ENCODE results near the gene PCDHA6. TPM values are rescaled to one million over a fixed set of nuclear protein-coding genes. Genes with fewer than 3 reads are reported as not detected.
"Not testable (repeated sequence)": the region's sequence is repeated elsewhere in the genome, so short reads cannot be mapped to it uniquely, and the experiment has no call there.

PCDHA6 gene
- not detected for total RNA-seq

- no peak for DNase-seq
These were observed at the start of gene PCDHA6 for GRCh38 chr5:140827704-140828361. Gene PCDHA6, plus strand, starts transcription at chr5:140827960. Its CDS starts 132 bp downstream, at chr5:140828092.

GRCh38 chr5:140780512-140780911, 47.2 kb upstream of the PCDHA6 start:
- DNase-seq = no peak

GRCh38 chr5:140785905-140786686, 41.7 kb upstream of the PCDHA6 start, which contains the start of gene PCDHA1:
Gene PCDHA1, plus strand, starts transcription at chr5:140786140.
- no peak for DNase-seq

GRCh38 chr5:140787422-140787821, 40.3 kb upstream of the PCDHA6 start:
- not testable (repeated sequence) for DNase-seq

GRCh38 chr5:140787849-140788504, 39.8 kb upstream of the PCDHA6 start:
- DNase-seq = not testable (repeated sequence)

GRCh38 chr5:140791089-140791488, 36.7 kb upstream of the PCDHA6 start:
- no peak for DNase-seq

GRCh38 chr5:140794595-140795258, 33.0 kb upstream of the PCDHA6 start, which contains the start of gene PCDHA2:
Gene PCDHA2, plus strand, starts transcription at chr5:140794852.
- DNase-seq = no peak

- no peak for DNase-seq
These were observed 32.5 kb upstream of the PCDHA6 start for GRCh38 chr5:140795259-140795641.

GRCh38 chr5:140796072-140796717, 31.6 kb upstream of the PCDHA6 start:
- DNase-seq = not testable (repeated sequence)

GRCh38 chr5:140796718-140797095, 31.1 kb upstream of the PCDHA6 start:
- no peak for DNase-seq

GRCh38 chr5:140800816-140801493, 26.8 kb upstream of the PCDHA6 start, which contains the start of gene PCDHA3:
Gene PCDHA3, plus strand, starts transcription at chr5:140801057.
- no peak for DNase-seq

- DNase-seq = no peak
These were observed 26.3 kb upstream of the PCDHA6 start for GRCh38 chr5:140801494-140801841.

- not testable (repeated sequence) for DNase-seq
These were observed 25.4 kb upstream of the PCDHA6 start for GRCh38 chr5:140802381-140802780.

GRCh38 chr5:140802781-140803271, 24.9 kb upstream of the PCDHA6 start:
- DNase-seq = no peak

- no peak for DNase-seq
These were observed 20.7 kb upstream of the PCDHA6 start, which contains the start of gene PCDHA4 for GRCh38 chr5:140806834-140807775. Gene PCDHA4, plus strand, starts transcription at chr5:140807068.

GRCh38 chr5:140808241-140808888, 19.4 kb upstream of the PCDHA6 start:
- DNase-seq = not testable (repeated sequence)

- no peak for DNase-seq
These were observed 18.9 kb upstream of the PCDHA6 start for GRCh38 chr5:140808889-140809291.

- DNase-seq = no peak
These were observed 6.1 kb upstream of the PCDHA6 start, which contains the start of gene PCDHA5 for GRCh38 chr5:140821375-140822280. Gene PCDHA5, plus strand, starts transcription at chr5:140821613.

GRCh38 chr5:140822281-140822629, 5.5 kb upstream of the PCDHA6 start:
- DNase-seq = no peak

Measured in effector CD4-positive, alpha-beta T cell (primary cell).